ENCODE results near the gene MYO7B.

Gene MYO7B

DNA sequence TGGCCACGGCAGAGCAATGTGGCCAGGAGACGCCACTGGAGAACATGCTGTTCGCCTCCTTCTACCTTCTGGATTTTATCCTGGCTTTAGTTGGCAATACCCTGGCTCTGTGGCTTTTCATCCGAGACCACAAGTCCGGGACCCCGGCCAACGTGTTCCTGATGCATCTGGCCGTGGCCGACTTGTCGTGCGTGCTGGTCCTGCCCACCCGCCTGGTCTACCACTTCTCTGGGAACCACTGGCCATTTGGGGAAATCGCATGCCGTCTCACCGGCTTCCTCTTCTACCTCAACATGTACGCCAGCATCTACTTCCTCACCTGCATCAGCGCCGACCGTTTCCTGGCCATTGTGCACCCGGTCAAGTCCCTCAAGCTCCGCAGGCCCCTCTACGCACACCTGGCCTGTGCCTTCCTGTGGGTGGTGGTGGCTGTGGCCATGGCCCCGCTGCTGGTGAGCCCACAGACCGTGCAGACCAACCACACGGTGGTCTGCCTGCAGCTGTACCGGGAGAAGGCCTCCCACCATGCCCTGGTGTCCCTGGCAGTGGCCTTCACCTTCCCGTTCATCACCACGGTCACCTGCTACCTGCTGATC lies 115.4 kb downstream of the MYO7B start:
- DNase-seq (ENCODE audit: low read depth), result no peak

DNA sequence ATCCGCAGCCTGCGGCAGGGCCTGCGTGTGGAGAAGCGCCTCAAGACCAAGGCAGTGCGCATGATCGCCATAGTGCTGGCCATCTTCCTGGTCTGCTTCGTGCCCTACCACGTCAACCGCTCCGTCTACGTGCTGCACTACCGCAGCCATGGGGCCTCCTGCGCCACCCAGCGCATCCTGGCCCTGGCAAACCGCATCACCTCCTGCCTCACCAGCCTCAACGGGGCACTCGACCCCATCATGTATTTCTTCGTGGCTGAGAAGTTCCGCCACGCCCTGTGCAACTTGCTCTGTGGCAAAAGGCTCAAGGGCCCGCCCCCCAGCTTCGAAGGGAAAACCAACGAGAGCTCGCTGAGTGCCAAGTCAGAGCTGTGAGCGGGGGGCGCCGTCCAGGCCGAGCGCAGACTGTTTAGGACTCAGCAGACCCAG lies 115.9 kb downstream of the MYO7B start:
- no peak for DNase-seq (ENCODE audit: low read depth)

DNA sequence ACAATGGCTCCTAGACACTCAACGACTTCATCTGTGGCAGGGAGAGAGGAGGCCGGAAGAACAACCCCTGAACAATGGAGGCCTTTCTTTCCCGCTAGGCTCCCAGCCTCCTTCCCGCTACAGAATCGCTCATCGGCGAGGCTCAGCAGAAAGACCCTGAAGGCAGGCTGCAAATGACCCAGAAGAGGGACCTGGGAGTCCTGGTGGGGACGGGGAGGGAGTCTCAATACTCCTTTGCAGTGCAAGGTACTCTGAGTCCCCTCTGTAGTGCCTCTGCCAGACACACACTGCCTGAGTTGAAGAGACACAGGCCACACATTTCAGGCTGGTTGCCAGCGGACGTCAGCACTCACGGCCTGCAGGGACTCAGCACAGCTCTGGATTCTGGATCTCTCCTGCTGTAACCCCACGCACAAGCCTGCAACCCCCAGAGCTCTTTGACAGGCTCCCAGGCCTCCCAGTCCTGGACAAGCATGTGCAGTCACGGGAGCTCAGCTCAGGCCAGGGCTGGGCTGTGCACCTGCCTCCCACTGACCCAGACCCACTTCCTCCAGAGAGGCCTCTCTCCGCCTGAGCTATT lies 116.6 kb downstream of the MYO7B start:
- no peak for DNase-seq (ENCODE audit: low read depth)

DNA sequence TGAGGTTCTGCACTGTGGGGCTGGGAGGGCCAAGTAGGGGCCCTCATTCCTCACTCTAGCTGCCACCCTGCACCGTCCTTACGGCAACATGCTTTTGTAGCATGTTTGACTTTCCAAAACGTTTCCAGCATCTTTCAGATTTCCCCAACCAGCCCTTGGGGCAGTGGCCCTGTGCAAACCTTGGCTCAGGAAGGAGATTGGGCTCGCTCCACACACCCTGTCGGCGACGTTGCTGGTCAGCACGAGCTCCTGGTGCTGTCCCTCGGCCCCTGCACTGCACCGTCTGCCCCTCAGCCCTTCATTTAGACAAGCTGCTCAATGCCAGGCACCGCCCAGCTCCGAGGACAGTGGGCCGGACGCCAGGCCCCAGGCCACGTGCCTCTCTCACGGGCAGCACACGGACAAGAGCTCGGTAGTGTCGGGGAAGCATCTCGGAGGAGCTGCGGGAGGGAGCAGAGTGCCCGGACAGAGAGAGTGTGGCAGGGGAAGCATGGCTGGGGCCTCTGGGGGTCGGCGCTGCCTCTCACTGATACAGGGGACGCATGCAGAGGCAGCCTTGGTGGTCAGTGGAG lies 117.4 kb downstream of the MYO7B start:
- no peak for DNase-seq (ENCODE audit: low read depth)

DNA sequence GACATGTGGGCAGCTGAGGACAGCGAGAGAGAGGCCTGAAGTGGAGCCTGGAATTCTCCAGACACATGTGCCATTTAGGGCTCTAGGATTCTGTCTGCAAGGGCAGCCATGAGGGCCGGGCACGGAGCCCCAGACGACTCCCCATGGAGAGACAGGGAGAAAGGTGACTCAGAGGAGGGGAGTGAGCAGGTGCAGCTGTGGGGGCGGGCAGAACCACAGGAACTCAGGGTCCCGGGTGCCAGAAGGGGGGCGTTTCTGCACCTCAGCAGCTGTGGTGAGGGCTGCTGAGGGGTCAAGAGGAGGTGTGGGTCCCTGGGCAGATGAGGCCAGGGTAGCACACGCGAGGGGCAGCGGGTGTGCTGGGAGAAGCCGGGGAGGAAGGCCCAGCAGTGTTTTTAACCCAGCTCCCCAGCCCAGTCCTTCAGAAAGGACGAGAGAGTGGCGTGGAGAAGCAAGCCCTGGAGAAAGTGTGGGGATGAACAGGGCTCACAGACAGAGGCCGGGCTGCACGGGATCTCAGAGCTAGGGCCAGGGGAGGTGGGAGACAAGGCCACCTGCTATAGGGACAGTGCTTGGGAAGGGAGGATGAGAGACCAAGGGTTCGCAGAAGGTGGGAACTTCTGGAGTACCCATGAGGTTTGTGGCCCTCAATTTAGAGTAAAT lies 118.1 kb downstream of the MYO7B start:
- DNase-seq (ENCODE audit: low read depth), result no peak

DNA sequence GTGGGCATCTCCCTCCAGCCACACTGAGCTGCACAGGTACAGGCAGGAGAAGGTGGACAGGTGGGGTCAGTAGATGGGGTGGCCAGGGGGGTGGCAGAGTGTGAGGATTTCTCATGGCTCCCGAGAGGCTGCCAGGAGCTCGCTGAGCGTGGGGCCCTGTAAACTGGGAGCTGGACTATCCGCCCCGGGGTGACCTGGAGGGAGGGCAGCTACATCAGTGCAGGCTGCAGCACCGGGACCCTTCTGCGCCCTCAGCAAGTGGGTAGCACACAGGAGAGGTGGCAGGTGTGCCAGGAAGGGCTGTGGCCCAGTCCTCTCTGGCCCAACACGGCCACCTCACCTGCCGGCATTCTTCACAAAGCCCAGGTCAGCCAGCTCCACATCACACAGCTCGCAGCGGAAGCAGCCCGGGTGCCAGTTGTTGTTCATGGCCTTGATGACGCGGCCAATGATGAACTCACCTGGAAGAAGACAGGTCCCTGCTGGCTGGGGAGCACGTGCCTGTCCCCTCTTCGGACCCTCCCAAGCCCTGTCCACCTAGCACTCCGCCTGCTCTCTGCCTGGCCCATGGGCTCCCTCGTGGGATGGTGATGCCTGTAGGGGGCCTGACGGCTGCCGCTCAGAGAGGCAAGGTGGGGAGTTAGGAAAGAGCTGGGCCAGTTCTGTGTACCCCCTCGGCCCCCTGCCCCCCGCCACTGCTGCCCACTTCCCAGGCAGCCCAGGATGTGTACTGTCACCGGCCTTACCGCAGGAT lies 118.8 kb downstream of the MYO7B start:
- DNase-seq (ENCODE audit: low read depth), result no peak

DNA sequence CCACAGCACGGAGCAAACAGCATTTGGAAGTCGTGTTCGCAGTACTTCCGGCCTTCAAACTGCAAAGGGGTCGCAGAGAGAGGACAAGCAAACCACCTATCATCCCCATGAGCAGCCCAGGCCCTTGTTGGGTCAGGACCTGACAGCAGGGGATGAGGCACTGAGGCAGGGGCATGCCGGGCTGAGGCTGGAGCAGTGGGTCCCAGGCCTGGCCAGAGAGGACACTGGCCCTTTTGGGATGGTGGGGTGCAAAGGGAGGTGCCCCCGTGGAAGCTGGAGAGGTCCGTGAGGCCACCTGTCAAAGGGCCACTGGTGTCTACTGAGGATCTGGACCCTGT lies 119.3 kb downstream of the MYO7B start:
- DNase-seq (ENCODE audit: low read depth), result no peak

DNA sequence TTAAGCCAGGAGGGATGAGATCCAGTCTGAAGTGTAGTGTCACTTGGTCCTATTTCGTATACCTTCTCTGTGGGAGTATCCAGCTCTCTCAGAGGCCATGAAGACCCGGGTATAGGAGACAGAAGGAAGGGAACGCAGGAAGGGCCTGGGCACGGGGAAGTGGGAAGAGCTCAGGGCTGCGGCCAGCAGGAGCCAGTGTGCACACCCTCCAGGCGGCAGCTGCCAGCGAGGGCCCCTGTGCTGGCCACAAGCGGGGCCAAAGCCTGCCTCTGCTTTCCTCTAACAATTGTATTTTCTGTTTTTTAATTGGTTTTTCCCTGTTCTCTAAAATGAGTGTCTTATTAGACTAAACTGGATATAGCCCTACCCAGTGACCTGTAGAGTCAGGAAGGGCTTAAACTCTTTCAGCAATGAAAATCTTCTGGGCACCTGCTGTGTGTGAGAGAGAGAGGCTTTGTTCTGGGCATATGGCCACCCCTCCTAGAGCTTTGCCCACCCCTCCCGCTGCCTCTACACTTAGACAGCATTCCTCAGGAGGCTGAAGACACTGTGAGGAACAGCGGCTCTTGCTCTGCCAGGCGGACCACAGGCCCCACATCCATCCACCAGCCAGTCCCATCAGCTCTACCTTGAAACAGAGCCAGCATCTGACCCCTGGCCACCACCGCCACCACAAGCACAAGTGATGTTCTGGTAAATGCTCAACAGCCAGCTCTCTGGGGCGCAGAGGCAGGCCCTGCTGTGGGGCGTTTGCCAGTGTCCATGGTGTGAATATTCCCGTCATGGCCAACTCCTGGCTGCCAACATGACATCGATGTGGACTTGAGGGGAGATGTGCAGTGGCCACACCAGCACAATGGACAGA lies 120.0 kb downstream of the MYO7B start:
- no peak for DNase-seq (ENCODE audit: low read depth)

DNA sequence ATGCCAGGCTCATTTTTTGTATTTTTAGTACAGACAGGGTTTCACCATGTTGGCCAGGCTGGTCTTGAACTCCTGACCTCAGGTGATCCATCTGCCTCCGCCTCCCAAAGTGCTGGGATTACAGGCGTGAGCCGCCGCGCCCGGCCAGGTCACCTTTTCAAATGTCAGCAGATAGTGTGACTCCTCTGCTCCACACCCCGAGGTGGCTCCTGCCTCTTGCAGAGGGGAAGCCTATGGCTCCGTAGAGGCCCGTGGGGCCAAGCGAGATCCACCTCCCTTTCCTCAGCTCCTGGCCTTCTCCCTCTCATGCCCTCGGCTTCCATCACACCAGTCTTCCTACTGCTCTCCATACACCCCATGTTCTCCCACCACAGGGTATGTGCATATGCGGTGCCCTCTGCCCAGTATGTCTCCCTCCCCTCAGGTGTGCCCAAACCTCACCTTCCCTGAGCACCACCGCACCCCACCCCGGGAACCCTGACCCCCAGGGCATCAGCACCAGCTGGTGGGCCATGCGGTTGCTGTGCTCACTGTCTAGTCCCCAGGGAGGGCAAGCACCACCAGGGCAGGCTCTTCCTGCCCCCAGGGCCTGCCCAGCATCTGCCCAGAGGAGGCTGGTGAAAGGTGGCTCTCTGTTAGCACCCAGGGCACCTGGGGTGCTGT lies 121.2 kb downstream of the MYO7B start:
- DNase-seq (ENCODE audit: low read depth), result no peak

DNA sequence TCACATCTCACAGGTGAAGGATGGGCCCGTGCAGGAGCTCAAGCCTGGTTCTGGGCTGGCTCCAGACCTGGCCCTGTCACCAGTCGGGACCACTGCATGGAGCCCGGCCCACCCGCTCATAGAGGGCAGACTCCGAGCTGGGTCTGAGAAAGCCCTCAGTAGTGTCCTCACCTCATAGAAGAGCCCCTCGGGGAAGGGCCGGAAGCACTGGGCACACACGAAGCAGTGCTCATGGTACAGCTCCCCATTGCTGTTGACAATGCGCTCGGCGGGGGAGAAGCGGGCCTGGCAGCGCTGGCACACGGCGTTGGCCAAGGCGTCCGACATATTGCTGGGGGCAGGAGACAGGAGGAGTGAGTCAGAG lies 121.7 kb downstream of the MYO7B start:
- no peak for DNase-seq (ENCODE audit: low read depth)

DNA sequence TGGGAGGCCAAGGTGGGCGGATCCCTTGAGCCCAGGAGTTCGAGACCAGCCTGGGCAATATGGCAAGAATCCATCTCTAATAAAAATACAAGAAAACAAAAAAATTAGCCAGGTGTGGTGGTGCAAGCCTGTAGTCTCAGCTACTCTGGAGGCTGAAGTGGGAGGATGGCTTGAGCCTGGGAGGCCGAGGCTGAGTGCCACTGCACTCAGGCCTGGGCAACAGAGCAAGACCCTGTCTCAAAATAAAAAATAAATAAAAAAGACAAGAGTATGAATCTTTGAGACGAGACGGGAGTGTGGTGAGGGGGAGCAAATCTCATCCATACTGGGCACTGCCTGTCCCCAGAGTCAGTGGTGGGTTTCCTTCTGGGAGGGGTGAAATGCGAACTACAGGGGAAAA lies 122.7 kb downstream of the MYO7B start:
- DNase-seq (ENCODE audit: low read depth), result no peak

DNA sequence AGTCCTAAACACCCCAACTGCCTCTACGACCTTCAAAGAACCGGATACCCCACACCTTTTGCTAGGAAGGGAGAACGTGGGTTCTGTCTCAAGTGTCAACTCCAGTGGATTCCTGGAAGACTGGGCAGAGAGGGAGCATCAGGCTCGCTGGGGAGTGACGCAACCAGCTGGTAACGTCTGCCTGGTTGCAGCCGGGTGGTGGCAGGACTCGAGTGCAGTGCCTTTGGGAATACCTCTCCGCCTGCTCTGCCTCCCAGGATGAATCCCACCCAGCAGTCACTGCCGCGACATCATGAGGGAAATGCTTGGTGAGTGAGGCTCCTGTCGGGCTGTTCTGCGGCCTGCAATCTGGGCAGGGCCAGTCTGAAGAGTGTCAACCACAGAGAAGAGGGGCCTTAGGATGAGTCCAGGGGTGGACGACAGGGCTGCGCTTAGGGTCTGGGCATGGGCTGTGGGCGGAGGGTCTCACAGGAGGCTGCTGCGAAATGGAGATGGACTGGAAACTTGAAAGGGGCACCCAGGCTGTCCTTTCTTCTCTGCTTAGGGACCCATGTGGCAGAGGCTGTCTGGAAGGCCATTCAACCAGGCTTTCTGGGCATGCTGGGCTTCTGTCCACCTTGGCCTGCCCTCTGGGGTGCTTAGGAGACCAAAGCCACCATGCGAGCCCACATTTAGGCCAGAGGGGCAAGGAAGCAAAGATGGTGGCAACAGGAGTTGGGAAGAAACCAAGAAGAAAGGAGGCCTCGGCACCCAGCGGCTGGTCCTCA lies 123.3 kb downstream of the MYO7B start:
- DNase-seq (ENCODE audit: low read depth), result no peak

DNA sequence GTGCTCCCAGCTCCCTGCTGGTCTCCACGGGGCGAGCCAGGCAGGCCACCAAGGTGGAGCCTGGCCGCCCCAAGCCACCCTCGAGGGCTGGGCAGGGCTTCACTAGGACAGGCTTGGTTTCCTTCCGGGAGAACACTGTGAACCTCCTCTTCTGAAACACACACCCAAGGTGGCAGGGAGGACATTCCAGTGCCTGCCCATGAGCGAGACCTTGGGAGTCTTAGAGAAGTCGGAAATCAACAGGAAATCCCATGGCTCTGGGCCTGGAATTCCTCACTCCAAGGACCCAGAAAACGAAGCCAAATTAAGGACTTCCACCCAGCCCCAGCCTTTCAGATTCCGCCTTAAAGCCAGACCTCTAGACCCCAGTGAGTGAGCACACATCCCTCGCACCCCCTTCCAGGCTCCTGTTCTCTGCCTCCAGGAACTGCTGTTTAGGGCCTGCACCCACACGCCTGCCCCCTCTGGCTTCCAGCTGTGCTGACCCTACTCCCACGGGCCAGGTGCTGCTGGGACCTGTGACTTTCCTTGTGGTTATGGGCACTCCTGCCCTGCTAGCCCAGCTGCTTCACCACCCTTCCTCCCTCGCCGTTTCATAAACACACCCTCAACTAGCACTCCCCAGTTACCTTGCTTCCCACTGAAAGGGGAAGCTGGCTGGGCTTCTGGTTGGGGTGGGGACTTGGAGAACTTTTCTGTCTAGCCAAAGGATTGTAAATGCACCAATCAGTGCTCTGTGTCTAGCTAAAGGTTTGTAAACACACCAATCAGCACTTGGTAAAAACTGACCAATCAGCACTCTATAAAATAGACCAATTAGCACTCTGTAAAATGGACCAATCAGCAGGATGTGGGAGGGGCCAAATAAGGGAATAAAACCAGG lies 124.2 kb downstream of the MYO7B start:
- no peak for DNase-seq (ENCODE audit: low read depth)

DNA sequence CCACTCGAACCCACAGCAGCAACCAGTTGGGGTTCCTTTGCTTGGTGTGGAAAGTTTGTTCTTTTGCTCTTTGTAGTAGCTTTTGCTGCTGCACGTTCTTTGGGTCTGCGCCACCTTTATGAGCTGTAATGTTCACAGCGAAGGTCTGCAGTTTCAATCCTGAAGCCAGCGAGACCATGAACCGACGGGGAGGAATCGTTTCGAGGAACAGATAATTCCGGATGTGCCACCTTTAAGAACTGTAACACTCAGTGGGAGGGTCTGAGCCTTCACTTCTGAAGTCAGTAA lies 124.8 kb downstream of the MYO7B start:
- no peak for DNase-seq (ENCODE audit: low read depth)

DNA sequence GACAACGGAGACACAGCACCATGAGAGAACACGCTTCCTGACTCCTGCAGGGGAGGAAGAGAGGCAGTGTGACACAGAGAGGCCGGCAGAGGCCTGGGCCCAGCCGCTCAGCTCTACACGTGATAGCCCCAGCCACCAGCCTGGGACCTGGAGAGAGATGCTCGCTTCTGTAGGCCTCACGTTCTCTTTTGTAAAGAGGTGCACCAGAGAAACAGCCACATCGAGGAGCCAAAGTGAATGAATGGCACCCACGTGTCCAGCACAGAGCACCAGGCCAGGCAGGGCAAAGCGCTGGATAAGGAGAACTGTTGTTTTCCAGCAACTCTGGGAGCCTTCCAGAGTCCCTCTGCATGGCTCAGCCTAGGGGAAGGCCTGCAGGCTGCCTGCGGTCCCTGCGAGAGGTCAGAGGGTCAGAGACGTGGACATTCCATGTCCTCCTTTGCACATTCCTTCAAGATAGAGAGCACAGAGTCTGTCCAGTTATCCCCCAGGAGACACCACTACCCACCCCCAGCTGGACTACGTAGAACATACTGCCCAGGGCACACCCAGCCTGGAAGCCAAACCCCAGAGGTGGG lies 125.7 kb downstream of the MYO7B start:
- DNase-seq (ENCODE audit: low read depth), result no peak

DNA sequence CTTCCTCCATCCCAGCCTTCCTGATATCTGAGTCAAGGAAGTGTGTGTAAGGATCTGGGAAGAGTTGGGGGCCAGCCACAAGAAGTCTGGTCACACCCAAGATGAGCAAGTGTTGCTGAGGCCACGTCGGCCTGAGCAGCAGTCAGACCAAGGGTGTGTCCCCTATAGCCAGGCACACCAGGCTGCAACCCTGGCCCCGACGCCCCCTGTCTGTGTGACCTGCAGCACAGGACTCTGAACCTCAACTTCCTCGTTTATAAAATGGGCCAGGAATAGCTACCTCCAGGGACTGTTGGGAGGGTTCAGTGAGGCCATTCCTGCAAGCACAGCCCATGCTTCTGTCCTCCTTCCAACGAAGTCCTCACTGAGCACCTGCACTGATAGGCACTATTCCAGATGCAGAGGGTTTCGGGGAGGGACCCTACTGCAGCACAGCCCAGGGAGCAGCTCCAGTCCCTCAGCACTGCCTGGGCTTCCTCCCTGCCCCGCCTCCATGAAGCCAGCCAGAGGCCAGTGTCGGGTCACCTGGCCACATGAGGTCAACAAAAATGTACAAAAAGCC lies 126.5 kb downstream of the MYO7B start:
- no peak for DNase-seq (ENCODE audit: low read depth)

DNA sequence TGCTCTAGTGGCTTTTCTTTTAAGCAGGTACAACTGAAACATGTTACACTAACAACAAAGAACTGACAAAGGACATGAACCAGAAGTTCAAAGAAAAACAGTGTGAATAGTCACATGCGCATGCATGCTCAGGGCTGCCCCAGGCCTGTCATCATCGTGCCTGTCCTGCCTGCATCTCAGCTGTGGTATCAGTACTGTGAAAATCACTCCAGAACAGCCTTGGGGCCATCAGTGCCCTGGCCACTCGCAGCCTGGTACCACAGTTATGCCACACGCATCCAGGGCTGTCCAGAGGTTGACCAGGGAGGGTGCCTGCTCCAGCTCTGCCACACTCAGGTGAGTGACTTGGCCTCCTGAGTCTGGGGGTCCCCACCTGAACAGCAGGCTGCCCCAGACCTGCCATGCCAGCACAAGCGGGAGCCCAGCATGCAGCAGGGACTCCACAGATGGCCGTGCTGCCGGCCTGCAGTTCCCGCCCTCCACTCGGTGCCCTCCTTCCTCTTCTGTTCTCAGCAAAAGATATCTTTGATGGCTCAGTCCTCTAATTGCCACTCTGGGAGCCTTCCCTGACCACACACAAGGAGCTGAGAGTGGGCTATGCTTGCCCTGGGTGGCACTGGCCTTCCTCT lies 127.6 kb downstream of the MYO7B start:
- no peak for DNase-seq (ENCODE audit: low read depth)

DNA sequence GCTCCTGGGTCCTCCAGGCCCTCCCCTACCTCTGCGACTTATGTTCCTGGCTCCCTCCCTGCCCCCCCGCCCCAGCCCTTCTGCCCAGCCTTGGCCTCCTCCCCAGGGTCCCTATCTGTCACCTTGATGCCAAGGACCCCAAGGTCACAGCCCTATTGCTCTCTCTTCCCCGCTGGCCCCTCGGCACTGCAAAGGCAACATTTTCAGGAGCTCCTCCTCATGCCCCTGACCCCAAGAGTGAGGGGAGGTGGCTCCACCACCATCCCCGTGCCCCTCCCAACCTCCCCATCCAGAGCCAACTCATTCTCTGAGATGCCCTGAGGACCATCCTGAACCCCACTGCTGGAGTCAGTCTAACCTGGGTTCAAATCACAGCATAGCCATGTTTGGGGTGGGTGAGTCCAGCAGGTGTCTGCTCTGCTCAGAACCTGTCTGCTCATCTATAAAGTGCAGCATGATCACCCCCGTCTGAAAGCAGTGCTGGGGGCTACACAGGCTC lies 128.1 kb downstream of the MYO7B start:
- no peak for DNase-seq (ENCODE audit: low read depth)
